ENCODE results near the gene PKD2L1.

- TF ChIP-seq CTCF (IDR thresholded peaks at IDR 0.05) (no peak), EP300 (IDR thresholded peaks at IDR 0.05) (no peak), POLR2A (IDR thresholded peaks at IDR 0.05) (no peak)
Measured at GRCh38 chr10:100319707-100320402, 10.2 kb downstream of the PKD2L1 start.
